Measurements from ENCODE around the gene SV2C. TPM values are rescaled to one million over a fixed set of nuclear protein-coding genes. Genes with fewer than 3 reads are reported as not detected.

Gene SV2C
- total and polyA plus RNA-seq, 10 of the 15 experiments (the other 5 are each of a cell fraction or from before 2014, with no cell fraction given), result under 0.01 to 1.1 (median 0.63) TPM

GRCh38 chr5:76365561-76365960, 282.4 kb downstream of the SV2C start (continued):
- TF ChIP-seq FOS (IDR thresholded peaks at IDR 0.05; ENCODE audit: borderline replicate concordance, extremely low read depth, insufficient read length) (no peak), E2F4 (IDR thresholded peaks at IDR 0.05; ENCODE audit: low read depth, low read length) (no peak), E4F1 (IDR thresholded peaks at IDR 0.05; ENCODE audit: borderline replicate concordance, partially characterized antibody) (no peak), RAD21 (IDR thresholded peaks at IDR 0.05; ENCODE audit: insufficient read depth, low read depth, low read length) (no peak), STAT1 (conservative IDR thresholded peaks at IDR 0.05) (no peak), PML (IDR thresholded peaks at IDR 0.05; ENCODE audit: low read length) (no peak), POLR2AphosphoS5 (IDR thresholded peaks at IDR 0.05; ENCODE audit: low read length) (no peak), NFIC (IDR thresholded peaks at IDR 0.05; ENCODE audit: low read depth, low read length) (no peak), SREBF2 (IDR thresholded peaks at IDR 0.05; ENCODE audit: low read length) (no peak)

- Histone ChIP-seq H3K27me3 (replicated peaks in 1 of 2; ENCODE audit: control insufficient read depth in 2 of 2, insufficient read depth in 2 of 2, low read length in 1 of 2) (no peaks in the 10 kb centered on the region), H3K9me3 (replicated peaks; ENCODE audit: control insufficient read depth, insufficient read depth, low read length) (no peaks in the 10 kb centered on the region), H3K4me1 (ENCODE audit: control insufficient read depth, insufficient read depth, low read length) (peaks cover 3% of the 10 kb centered on the region; the same call in 1 of the 2 replicates), H3K79me2 (ENCODE audit: control insufficient read depth, insufficient read depth, low read length) (no peaks in the 10 kb centered on the region), H4K20me1 (ENCODE audit: control insufficient read depth, insufficient read depth) (no peaks in the 10 kb centered on the region), H3K9ac (ENCODE audit: control insufficient read depth, insufficient read depth, low read length) (no peak overlapping the region), H3K4me3 (no peak overlapping the region), H3K27ac (ENCODE audit: control insufficient read depth, insufficient read depth) (no peak overlapping the region), H3K4me2 (ENCODE audit: control insufficient read depth, insufficient read depth) (no peak overlapping the region), H3K36me3 (ENCODE audit: control insufficient read depth in 2 of 2, insufficient read depth in 2 of 2, low read length in 1 of 2) (no peaks in the 10 kb centered on the region), H2AFZ (ENCODE audit: control insufficient read depth, low read depth, low read length) (no peak overlapping the region)
- RAD21 ChIA-PET (ENCODE audit: unreplicated experiment), result interaction anchor here (0.8 to 1.2 kb wide), 2 partner anchors 58 to 64 kb away, joined by 3 read pairs; no protein-coding TSS in a partner anchor
- no peak for ATAC-seq
- SMC1A ChIA-PET (ENCODE audit: uncharacterized antibody, unreplicated experiment), result interaction anchor here (1.4 kb wide), 1 partner anchor 13 kb away, joined by 5 read pairs; no protein-coding TSS in a partner anchor
- FAIRE-seq, result no peak
- intact Hi-C loops (cut with micrococcal nuclease; ENCODE audit: unreplicated experiment) (no loop called here), in situ Hi-C loops (cut with MboI) (no loop called here)
- WGBS (ENCODE audit: insufficient coverage, insufficient replicate concordance, low lambda C conversion rate, missing lambda C conversion rate), result 50% methylated on average over 2 of the region's 2 CpGs
- CTCF ChIA-PET, result interaction anchor here (0.5 to 0.7 kb wide), 2 partner anchors 9 to 46 kb away, joined by 4 read pairs; no protein-coding TSS in a partner anchor
- POLR2A ChIA-PET, result no interaction called here
- no peak for DNase-seq (ENCODE audit: low read depth, low spot score)
- TF ChIP-seq IKZF2 (IDR thresholded peaks at IDR 0.05) (no peak), LARP7 (IDR thresholded peaks at IDR 0.05) (no peak), POLR2AphosphoS5 (IDR thresholded peaks at IDR 0.05; ENCODE audit: low read length) (no peak), ELK1 (IDR thresholded peaks at IDR 0.05; ENCODE audit: low read depth, low read length) (no peak), PML (IDR thresholded peaks at IDR 0.05; ENCODE audit: low read length) (no peak), IRF4 (IDR thresholded peaks at IDR 0.05; ENCODE audit: low read depth, low read length) (no peak), EED (IDR thresholded peaks at IDR 0.05; ENCODE audit: low read depth) (no peak), ZBED1 (IDR thresholded peaks at IDR 0.05; ENCODE audit: borderline replicate concordance) (no peak), POU2F2 (IDR thresholded peaks at IDR 0.05; ENCODE audit: borderline replicate concordance, low read depth, low read length) (no peak)
- no TSS peak for BruUV-seq (replicated peaks)
These were observed 283.4 kb downstream of the SV2C start for GRCh38 chr5:76366596-76366995.
